DND-41 (cell line): ENCODE measurements around the gene DHRS3.

Experiments used
- EZH2 ChIP-seq: IDR thresholded peaks from 3 replicates; pipeline ENCODE4 v1.6.1; 2012; ENCODE audit warnings: borderline replicate concordance, low read depth, mild to moderate bottlenecking, moderate library complexity, low read length, inconsistent platforms; ENCODE audit not compliant: severe bottlenecking
- TF ChIP-seq, protein P1 (sequence below): IDR thresholded peaks from 2 replicates; pipeline ENCODE4 v1.5.1; 2012; ENCODE audit warnings: borderline replicate concordance, low read length, moderate library complexity, mild to moderate bottlenecking; ENCODE audit not compliant: poor library complexity, severe bottlenecking; ENCODE audit errors: extremely low read depth

- TF ChIP-seq, protein P1, sequence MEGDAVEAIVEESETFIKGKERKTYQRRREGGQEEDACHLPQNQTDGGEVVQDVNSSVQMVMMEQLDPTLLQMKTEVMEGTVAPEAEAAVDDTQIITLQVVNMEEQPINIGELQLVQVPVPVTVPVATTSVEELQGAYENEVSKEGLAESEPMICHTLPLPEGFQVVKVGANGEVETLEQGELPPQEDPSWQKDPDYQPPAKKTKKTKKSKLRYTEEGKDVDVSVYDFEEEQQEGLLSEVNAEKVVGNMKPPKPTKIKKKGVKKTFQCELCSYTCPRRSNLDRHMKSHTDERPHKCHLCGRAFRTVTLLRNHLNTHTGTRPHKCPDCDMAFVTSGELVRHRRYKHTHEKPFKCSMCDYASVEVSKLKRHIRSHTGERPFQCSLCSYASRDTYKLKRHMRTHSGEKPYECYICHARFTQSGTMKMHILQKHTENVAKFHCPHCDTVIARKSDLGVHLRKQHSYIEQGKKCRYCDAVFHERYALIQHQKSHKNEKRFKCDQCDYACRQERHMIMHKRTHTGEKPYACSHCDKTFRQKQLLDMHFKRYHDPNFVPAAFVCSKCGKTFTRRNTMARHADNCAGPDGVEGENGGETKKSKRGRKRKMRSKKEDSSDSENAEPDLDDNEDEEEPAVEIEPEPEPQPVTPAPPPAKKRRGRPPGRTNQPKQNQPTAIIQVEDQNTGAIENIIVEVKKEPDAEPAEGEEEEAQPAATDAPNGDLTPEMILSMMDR: no peak
- TF ChIP-seq EZH2: no peak
Observed at GRCh38 chr1:12536023-12536639, 81.9 kb downstream of the DHRS3 start.
